Activated CD8-positive, alpha-beta T cell treated with anti-CD3 and anti-CD28 coated beads for 36 hours (primary cell): ENCODE measurements around the gene THOC2. TPM values are rescaled to one million over a fixed set of nuclear protein-coding genes. Genes with fewer than 3 reads are reported as not detected.

Experiments
- ATAC-seq: fragments of 200-7000 bp; cut with Tn5 transposase; one replicate; pipeline ENCODE4 v1.10.0; 2021; ENCODE audit warnings: mild to moderate bottlenecking, moderate library complexity
- CTCF ChIA-PET: fragments of 350-600 bp; sonication (Branson Sonifier 250); formaldehyde crosslinking; loops from one replicate; lab custom pipeline; 2021; ENCODE audit warnings: antibody characterized with exemption; lab: Charles Lee
- POLR2A ChIA-PET: fragments of 350-600 bp; sonication (Branson Sonifier 250); formaldehyde crosslinking; loops from one replicate; lab custom pipeline; 2021; ENCODE audit warnings: antibody characterized with exemption; lab: Charles Lee
- DNase-seq: peaks from one replicate; pipeline ENCODE4 v3.0.0-alpha.2; 2020
- H3K27ac Mint-ChIP-seq: one replicate; pipeline ENCODE4 v1.8.0; 2021; ENCODE audit warnings: mild to moderate bottlenecking, mixed read lengths
- H3K27me3 Mint-ChIP-seq: one replicate; pipeline ENCODE4 v1.8.0; 2021; ENCODE audit warnings: mixed read lengths
- H3K36me3 Mint-ChIP-seq: one replicate; pipeline ENCODE4 v1.8.0; 2021; ENCODE audit warnings: low read depth, mixed read lengths
- H3K4me1 Mint-ChIP-seq: one replicate; pipeline ENCODE4 v1.8.0; 2021; ENCODE audit warnings: low read depth, mixed read lengths
- H3K4me3 Mint-ChIP-seq: one replicate; pipeline ENCODE4 v1.8.0; 2021; ENCODE audit warnings: mild to moderate bottlenecking, moderate library complexity, mixed read lengths
- H3K9me3 Mint-ChIP-seq: one replicate; pipeline ENCODE4 v1.8.0; 2021; ENCODE audit warnings: mixed read lengths
- CTCF ChIP-seq: fragments of 200-600 bp; IDR thresholded peaks from one replicate; pipeline ENCODE4 v1.8.0; 2022; ENCODE audit warnings: antibody characterized with exemption, mild to moderate bottlenecking
- intact Hi-C: fragments of 100-400 bp; cut with micrococcal nuclease; formaldehyde crosslinking; loops from one replicate; pipeline ENCODE4 v1.10.0; 2022
- total RNA-seq, 2 experiments: library from RNA; stranded (reverse); gene quantifications; one replicate each; pipeline ENCODE4 v1.2.3, GENCODE V29; 2021

THOC2 gene
- total RNA-seq, 2 experiments from 2014 or later, result 72.3 to 83.6 TPM

GRCh38 chrX:123698979-123699520 is 33.8 kb downstream of the THOC2 start:
- intact Hi-C loops, result no loop called here
- POLR2A ChIA-PET, result no interaction called here
- CTCF ChIA-PET, result no interaction called here

GRCh38 chrX:123696334-123696733 is 36.5 kb downstream of the THOC2 start:
- H3K4me1 Mint-ChIP-seq, result no peaks in the 10 kb centered on the region
- H3K36me3 Mint-ChIP-seq, result peaks cover 5% of the 10 kb centered on the region
- CTCF ChIA-PET, result no interaction called here

More at GRCh38 chrX:123698979-123699520, 33.8 kb downstream of the THOC2 start:
- Mint-ChIP-seq H3K27ac (no peak overlapping the region), H3K9me3 (no peaks in the 10 kb centered on the region), H3K4me1 (no peaks in the 10 kb centered on the region), H3K27me3 (no peaks in the 10 kb centered on the region), H3K36me3 (peaks cover 3% of the 10 kb centered on the region), H3K4me3 (no peak overlapping the region)
- no peak for ATAC-seq
- DNase-seq, result no peak
- no peak for TF ChIP-seq CTCF

GRCh38 chrX:123695242-123695641 is 37.6 kb downstream of the THOC2 start:
- TF ChIP-seq CTCF, result no peak
- ChIA-PET CTCF (no interaction called here), POLR2A (no interaction called here)
- Mint-ChIP-seq H3K27me3 (no peaks in the 10 kb centered on the region), H3K27ac (no peak overlapping the region), H3K36me3 (peaks cover 7% of the 10 kb centered on the region), H3K4me3 (no peak overlapping the region), H3K9me3 (no peaks in the 10 kb centered on the region), H3K4me1 (no peaks in the 10 kb centered on the region)
- intact Hi-C loops, result no loop called here
- ATAC-seq, result no peak
- DNase-seq, result no peak

More at GRCh38 chrX:123696334-123696733, 36.5 kb downstream of the THOC2 start:
- no peak for TF ChIP-seq CTCF
- H3K27ac Mint-ChIP-seq, result no peak overlapping the region
- no peaks in the 10 kb centered on the region for H3K27me3 Mint-ChIP-seq
- intact Hi-C loops, result no loop called here
- ATAC-seq (no peak), DNase-seq (no peak)
- POLR2A ChIA-PET, result no interaction called here
- no peak overlapping the region for H3K4me3 Mint-ChIP-seq
- no peaks in the 10 kb centered on the region for H3K9me3 Mint-ChIP-seq

- intact Hi-C loops, result no loop called here
- Mint-ChIP-seq H3K27ac (no peak overlapping the region), H3K27me3 (no peaks in the 10 kb centered on the region), H3K9me3 (no peaks in the 10 kb centered on the region), H3K4me3 (no peak overlapping the region), H3K4me1 (no peaks in the 10 kb centered on the region), H3K36me3 (peaks cover 7% of the 10 kb centered on the region)
- ATAC-seq (no peak), DNase-seq (no peak)
- POLR2A ChIA-PET, result no interaction called here
- CTCF ChIA-PET, result interaction anchor here (1.5 kb wide), 1 partner anchor 142 kb away, joined by 3 read pairs; no protein-coding TSS in a partner anchor
- no peak for TF ChIP-seq CTCF
These were observed 41.1 kb downstream of the THOC2 start for GRCh38 chrX:123691776-123692175.

GRCh38 chrX:123688524-123688923 is 44.3 kb downstream of the THOC2 start:
- ChIA-PET POLR2A (no interaction called here), CTCF (no interaction called here)
- intact Hi-C loops, result no loop called here

More at GRCh38 chrX:123688524-123688923, 44.3 kb downstream of the THOC2 start:
- no peak for DNase-seq
- Mint-ChIP-seq H3K27me3 (no peaks in the 10 kb centered on the region), H3K27ac (no peak overlapping the region), H3K36me3 (peaks cover 14% of the 10 kb centered on the region), H3K4me3 (no peak overlapping the region), H3K4me1 (no peaks in the 10 kb centered on the region), H3K9me3 (no peaks in the 10 kb centered on the region)
- ATAC-seq, result no peak
- TF ChIP-seq CTCF, result no peak
